ENCODE data around the gene FANCG.

The FANCG gene

DNA sequence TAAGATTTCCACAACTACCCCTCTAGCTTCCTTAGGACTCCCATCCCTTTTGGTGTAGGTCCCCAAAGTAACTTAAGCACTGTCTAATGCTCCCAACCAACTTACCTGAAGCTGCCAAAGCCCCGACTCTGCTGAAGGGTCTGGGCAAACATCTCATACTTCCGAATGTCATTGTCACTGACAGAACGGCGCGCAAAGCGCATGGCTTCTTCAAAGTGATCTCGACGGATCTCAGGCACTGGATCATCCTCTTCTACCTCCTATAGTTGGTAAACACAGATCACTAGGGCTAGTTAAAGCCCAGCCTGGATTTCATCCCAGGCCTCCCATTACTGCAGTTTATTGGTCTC is 22.5 kb downstream of the FANCG start:
- no peak for DNase-seq

DNA sequence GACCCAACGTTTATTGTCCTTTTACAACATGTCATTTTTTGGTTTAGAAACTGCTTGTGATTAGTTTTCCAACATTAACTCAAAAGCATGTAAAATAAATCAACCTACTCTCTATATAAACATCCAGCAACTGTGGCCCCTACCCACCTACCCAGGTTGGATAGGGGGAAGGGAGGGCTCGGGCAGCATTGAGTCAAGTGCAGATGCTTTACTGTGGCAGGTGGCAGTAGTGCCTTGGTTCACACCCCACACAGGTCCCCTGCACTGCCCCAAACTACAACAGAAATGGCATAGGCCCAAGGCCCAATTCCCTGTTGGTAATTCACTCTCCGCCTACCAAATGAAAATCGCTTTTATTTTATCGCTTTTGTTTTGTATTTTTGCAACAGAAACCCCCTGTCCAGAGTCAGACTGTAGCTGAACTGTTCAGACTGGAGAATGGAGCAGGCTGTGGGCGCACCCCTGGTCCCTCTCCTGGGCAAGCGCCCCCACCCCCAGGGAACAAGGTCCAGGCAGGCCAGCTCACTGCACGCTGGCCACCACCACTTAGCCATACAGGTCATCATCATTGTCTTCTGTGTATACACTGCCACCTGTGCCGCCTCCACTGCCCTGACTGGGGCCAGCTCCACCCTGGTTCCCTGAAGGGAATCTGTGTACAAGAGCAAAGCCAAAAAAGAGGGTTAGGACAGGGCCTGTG is 23.0 kb downstream of the FANCG start:
- no peak for DNase-seq

DNA sequence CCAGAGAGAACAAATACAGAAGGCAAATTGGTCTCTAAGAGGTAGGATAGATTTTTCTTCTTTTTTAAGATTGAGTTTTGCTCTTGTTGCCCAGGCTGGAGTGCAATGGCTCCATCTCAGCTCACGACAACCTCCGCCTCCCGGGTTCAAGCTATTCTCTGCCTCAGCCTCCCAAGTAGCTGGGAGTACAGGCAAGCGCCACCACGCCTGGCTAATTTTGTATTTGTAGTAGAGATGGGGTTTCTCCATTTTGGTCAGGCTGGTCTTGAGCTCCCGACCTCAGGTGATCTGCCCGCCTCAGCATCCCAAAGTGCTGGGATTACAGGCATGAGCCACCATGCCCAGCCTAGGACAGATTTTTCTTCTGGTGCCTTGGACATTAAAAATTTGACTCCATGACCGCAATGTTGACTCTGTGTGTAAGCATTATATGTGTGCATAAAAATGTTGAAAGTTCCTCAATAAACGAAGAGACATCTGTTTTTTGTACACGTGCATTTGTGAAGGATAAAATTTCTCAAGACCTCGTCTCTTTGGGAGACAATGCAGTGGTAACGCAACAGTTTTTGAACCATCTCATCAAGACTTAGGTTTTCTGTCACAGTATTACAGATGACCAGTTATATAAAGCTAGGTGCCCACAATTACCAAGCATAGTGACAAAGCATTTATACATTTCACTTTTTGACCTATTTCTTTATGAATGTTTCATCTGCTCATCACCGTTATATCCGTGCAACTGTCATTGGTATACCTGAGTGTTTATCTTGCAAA is 24.7 kb downstream of the FANCG start:
- DNase-seq = no peak

DNA sequence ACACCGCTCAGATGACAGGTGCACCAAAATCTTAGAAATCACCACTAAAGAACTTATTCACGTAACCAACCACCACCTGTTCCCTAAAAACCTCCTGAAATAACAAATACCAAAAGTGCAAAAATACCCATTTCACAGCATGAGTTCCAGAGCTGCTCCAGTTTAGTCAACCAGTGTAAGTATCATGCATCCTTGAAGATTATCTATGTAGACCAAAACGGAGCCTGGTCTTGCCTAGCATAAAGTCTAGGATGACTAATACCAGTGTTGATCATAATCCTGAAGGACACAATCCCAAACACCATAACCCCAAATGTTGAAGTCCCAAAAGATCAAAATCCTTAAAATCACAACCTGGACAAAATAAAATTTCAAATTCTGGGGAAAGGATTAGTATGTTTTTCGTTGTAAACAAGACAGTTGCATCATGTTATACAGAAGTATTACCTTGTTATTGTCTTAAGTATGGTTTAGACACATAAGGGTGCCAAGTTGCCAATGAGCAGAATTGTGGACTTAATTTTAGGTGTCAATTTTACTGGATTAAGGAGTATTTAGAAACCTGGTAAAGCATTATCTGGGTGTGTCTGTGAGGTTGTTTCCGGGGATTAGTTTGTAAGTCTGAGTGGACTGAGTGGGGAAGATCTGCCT is 25.4 kb downstream of the FANCG start:
- DNase-seq = no peak

DNA sequence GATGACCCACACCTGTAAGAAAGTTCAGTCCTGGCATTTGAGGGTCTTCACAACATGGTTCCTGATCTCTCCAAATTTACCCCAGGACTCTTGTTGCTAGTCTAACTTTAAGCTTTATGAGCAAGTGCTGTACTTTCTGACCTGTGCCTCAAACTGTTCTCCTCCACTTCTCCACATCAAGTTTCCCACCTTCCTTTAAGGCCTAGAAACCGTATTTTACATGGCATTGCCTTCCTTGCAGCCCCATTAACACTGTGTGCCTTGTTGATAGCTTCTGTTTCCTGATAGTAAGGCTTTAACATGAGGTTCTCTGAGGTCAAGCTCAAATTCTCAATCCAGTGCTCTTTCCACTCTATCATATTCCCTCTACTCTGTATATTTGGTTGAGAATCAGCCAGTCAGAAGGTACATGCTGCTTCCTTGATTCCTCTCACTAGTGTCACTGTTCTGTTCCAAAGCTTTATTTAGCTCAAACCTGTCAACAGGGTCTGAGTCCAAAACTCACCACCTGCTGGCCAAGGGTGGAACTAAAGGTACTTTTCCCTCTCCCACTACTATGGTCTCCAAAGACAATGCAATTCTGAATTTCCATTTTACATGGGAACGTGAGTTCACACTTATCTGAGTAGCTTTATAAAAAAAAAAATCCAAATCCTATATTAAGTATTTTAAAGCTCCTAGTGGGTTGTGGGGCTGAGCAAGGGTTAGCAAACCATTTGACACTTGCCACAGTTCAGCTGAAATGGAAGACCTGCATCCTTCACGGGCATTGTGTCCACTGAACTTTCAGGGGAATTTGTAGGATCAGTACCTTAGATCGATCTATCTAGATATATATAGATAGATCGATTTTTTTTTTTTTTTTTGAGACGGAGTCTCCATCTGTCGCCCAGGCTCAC is 28.4 kb downstream of the FANCG start:
- peak; percentile 43 for DNase-seq

DNA sequence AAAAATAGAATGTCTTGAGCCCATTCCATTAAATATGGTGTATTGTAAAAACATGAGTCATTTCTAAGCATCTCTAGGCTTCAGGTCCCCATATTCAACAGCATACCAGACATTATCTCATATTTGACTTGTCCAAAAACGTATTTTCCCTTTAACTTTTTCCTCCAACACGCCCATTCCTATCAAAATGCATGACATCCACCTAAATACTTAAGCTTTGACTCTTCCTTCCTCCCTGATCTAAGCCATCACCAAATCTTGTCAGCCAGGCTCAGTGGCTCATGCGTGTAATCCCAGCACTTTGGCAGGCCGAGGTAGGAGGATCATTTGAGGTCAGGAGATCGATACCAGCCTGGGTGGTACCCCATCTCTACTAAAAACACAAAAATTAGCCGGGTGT is 31.2 kb downstream of the FANCG start:
- no peak for DNase-seq

DNA sequence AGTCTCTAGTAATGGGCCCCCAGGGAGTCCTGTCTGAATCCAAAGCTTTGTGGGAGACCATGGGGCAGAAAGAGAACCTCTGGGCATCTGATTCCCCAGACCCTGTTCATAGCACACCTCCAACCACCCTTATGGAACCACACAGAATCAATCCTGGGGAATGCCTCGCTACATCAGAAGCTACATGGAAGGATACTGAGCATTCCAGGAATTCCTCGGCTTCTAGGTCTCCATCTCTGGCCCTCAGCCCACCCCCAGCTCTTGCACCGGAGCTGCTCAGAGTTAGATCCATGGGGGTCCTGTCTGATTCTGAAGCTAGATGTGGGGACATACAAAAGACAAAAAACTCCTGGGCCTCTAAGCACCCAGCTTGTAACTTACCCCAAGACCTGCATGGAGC is 35.7 kb downstream of the FANCG start:
- DNase-seq = no peak

DNA sequence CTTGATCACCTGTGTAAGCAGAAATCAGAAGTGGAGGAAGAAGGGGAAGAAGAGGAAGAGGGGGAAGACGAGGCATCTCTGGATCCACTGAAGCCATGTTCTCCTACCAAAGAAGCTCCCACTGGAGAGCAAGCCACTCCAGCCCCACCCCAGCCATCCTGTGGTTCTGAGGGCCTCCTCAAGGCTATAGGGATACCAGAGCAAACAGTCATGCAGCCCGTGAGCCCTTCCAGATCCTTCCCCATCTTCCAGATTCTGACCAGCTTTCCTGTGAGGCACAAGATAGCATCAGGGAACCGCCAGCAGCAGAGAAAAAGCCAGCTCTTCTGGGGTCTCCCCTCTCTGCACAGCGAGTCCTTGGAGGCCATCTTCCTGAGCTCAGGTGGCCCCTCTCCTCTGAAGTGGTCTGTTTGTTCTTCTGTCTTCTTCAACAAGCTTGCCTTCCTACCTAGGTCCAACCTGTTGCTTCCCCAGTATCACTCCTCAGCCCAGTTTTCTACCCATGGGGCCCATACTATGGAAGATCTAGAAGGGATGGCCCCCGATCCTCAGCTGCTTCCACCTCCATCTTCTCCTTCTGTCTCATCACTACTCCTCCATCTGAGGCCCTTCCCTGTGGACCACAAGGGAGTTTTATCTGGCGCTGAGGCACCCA is 36.7 kb downstream of the FANCG start:
- no peak for DNase-seq

DNA sequence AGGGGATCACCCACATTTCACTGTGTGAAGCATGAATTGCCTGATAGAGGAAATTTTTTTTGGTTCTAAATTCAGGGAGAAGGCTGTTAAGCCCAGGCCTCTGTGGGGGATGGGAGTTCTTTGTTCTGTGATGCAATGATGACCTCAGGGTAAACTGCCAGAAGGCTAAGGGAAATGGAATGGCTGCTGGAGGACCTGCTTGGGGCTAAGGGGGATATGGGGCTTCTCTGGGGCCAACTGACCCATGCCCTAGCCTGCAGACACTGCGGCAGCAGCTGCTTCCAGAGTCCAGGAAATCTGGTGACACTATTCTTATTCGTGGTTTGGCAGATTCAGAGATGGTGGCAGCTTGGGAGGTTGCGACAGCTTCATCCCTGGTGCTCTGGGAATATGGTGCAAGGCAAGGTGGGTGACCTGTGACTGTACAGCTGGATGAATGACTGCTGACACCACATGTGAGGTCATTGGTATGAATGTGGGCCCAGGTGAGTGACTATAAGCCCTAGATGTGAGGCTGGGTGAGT is 37.6 kb downstream of the FANCG start:
- no peak for DNase-seq

DNA sequence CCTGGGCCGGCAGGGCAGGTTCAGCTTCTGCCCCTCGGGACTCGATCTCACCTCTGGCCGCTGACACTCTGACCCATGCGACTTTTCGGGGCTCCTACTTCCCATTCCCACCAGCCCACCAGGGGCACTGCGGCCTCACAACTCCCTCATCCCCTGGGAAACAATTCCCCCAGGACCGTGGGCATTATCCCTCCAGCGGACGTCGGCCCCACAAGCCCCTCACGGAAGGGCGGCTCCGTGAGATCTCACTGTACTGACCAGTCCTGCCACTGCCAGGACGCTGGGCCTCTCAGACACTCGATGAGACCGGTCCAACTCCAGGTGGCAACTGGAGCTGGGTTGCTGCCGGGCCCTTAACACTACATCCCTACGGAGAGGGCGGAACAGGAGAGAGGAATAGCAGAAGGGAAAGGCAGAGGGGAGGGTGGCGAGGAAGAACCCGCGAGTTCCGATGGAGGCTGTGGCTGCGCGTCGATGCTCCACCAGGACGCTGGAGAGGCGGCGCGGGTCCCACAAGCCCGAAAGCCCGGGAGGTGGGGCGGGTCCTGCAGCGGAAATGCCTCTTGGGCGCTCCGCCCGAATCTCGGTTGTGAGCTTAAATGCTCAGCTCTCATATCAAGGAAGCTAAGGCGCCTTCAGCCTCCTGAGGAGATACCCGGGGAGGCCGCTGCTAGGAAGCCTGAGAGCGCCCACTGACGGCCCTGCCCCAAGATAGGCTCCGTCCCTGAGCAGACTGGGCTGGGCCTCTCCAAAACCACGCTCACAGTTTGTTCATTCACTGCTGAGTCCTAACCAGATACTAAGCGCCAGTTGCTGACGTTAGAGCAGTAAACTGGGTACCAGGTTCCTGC is 43.7 kb downstream of the FANCG start:
- peak; percentile 69 for DNase-seq

DNA sequence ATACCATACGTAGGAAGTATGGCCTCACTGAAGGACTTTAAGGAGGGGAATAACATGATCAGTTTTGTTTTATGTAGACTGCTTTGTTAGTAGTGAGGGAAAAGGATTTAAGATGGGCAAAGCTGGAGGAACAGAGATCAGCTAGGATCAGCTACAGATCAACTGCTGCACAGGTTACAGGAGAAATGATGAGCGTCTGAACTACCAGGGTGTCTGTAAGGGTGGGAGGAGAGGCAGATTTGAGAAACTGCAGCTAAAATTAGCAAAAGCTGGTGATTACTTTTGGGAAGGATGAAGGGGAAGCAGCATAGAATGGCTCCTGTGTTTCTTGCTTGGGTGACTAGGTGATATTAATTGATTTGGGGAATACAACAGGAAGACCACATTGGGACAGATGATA is 46.6 kb downstream of the FANCG start:
- no peak for DNase-seq

DNA sequence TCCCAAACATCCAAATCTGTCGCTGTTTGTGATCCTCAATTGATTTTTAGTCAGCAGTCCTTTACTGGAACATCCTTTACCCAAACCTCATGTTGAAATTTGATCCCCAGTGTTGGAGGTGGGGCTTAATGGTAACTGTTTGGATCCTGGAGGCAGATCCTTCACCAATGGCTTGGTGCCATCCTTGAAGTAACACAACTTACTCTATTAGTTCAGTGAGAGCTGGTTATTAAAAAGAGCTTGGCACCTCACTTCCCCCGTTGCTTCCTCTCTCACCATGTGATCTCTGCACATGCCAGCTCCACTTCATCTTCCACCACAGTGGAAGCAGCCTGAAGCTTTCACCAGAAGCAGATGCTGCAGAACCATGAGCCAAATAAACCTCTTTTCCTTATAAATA is 49.9 kb downstream of the FANCG start:
- no peak for DNase-seq

DNA sequence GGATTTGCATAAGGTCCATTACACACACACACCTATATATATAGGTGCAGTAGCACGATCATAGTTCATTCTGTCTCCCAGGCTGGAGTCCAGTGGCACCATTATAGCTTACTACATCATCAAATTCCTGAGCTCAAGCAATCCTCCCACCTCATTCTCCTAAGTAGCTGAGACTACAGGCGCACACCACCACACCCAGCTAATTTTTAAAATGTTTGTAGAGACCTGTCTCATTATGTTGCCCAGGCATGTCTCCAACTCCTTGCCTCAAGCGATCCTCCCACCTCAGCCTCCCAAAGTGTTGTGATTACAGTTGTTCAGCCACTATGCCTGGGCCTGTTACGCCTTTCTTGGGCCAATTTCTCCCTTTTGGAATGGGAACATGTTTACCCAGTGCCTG is 50.5 kb downstream of the FANCG start:
- no peak for DNase-seq

DNA sequence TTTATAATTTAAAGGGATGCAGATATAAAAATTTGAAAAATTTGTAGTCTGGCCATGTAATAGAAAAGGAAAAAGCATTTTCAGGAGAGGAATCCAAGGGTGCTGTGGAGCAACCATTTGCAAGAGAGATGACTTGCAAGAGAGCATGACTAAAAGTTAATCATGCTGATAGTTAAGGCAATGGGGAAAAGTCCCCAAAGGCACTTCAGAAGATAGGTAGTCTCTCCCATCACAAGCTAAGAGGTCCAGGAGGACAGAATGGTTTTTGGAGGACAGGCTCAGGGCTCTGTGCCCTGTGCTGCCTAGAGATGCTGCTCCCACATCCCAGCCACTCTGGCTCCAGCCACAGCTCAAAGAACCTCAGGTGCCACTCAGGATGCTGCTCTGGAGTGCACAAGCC is 51.4 kb downstream of the FANCG start:
- DNase-seq = no peak

DNA sequence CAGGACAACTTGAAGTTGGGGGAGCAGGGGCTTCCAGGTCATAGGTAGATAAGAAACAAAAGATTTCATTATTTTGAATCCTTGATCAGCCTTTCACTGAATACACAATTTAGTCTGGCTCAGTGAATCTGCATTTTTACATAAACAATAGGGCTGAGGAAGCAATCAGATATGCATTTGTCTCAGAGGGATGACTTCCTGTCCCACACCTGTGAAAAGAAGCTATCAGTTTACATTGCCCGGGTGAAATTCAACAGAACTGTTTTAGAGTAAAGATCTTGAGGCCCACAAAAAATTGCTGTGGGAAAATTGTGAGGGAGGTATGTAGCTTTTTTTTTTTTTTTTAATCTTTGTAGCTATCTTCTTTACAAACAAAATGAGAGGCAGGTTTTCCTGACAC is 51.9 kb downstream of the FANCG start:
- no peak for DNase-seq

DNA sequence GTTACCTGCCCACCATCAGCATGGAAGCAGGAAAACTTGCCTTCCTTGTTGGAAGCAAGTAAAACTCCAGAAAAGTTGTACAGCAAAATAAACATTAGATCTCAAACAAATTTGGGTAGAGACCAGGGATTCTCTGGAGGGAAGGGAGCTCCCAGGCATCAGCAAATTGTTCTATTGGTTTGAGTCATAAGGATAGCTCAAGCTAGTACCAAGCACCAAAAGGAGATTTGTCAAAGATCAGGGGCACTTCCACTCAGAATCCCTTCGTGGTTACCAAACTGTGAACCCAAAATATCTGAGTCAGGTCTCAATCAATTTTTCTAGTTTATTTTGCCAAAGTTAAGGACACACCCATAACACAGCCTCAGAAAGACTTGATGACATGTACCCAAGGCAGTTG is 52.4 kb downstream of the FANCG start:
- DNase-seq = no peak

DNA sequence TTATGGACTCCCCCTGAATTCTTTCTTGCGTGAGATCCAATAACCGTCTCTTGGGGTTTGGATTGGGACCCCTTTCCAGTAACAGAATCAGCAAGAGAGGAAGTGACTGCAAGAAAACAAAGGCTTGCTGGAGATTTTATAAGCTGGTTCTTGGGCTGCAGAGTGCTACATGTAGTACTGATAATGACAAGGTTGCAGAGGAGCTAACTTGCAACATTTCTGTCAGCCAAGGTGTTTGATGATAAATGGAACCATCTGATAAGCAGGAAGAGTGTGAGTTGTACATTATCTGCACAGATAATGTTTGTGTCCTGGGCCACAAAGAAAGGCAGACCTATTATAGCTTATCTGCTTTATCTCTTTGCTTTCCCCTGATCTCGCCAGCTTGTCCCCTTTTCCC is 53.1 kb downstream of the FANCG start:
- no peak for DNase-seq

Data from activated CD4-positive, alpha-beta T cell treated with anti-CD3 and anti-CD28 coated beads, Interleukin-10, Interleukin-2, amounts not matched to agents 100 ng/mL and 50 ng/mL, durations not matched to agents 16 hours and 8 hours (primary cell).